ENCODE data around the gene OOSP2. TPM values are rescaled to one million over a fixed set of nuclear protein-coding genes. Genes with fewer than 3 reads are reported as not detected.

Gene OOSP2, protein sequence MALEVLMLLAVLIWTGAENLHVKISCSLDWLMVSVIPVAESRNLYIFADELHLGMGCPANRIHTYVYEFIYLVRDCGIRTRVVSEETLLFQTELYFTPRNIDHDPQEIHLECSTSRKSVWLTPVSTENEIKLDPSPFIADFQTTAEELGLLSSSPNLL
- total RNA-seq: not detected

DNA sequence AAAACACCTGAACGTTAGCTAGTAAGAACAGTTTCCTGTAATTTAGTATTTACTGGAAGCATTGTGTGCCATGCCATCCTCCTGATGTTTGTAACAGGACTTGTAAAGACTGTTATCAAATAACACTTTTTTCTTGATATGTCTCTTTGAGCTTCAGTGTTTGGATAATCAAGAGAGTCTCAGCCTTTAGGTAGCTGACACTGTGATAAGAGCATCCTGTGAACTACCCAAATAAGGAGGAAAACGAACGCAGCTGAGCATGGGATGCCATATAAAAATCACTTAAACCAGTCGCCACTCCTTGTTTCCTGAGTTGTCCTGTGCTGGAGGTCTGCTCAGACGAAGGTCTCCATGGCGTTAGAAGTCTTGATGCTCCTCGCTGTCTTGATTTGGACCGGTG lies at the start of gene OOSP2:
Gene OOSP2 (plus strand): TSS at position 301 of the 400 bp plus-strand sequence. CDS start 51 bp downstream, at position 352.

DNA sequence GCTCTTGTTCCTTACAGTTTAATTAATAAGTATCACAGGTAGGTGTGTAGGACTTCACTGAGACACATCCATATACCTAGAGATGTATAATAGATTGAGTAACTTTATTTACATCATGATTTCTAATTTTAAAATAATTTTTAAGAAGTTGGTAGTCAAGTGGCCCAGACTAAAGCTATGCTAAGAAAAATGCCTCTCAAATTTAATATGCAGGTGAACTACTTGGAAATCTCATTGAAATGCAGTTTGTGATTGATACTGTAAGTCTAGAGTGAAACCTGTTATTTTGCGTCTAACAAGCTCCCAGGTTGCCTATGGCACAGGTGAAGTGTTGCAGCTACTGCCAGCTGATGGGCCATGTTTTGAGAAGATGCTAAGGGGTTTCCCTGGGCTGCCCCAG lies 23.3 kb upstream of the OOSP2 start, which contains the start of gene OOSP4B:
Gene OOSP4B (plus strand): TSS at position 301 of the 400 bp plus-strand sequence.

DNA sequence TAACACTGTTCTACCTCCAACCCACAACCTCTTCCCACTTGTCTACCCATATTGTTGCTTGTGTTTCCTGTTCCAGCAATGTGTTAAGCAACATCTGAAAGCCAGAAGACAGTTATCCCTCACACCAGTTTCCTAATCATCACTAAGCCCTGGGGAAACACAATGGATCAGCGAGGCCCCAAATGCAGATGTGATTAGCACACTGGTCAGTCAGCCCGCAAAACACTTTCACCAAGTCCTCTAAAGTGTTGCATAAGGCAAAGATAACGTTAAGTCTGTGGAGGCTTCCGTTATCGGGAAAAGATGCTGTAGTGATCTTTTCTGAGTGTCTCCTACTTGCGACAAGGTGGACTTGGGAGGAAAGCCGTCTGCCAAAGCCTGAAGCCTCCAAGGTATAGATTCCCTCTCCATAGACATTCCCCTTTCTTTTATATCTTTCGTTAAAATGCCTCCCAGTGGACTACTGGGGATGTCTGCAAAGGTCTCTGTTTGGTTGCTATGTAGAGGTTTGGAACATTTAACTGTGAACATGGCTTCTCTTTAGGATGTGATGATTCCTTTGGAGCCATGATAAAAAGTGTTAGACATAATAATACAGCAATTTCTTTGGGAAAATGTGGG lies 16.2 kb downstream of the OOSP2 start, which contains the start of gene MS4A3:
Gene MS4A3 (plus strand): TSS at position 317 of the 621 bp plus-strand sequence. CDS start 4,496 bp downstream, outside the sequence.

DNA sequence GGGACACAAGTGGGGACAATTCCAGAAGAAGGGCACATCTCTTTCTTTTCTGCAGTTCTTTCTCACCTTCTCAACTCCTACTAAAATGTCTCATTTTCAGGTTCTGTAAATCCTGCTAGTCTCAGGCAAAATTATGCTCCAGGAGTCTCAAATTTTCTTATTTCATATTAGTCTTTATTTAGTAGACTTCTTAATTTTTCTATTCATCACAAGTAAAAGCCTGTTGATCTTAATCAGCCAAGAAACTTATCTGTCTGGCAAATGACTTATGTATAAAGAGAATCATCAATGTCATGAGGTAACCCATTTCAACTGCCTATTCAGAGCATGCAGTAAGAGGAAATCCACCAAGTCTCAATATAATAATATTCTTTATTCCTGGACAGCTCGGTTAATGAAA lies 48.2 kb downstream of the OOSP2 start, which contains the start of gene MS4A2:
Gene MS4A2 (plus strand): TSS at position 301 of the 400 bp plus-strand sequence. CDS start 102 bp downstream, outside the sequence.

Other genes with a start within 250 kb of the OOSP2 start
- 36.0 TPM for gene MRPL16, start 229.6 kb upstream of the OOSP2 start, total RNA-seq
- gene CBLIF, start 194.9 kb upstream of the OOSP2 start, total RNA-seq: 0.53 TPM
- gene TCN1, start 173.9 kb upstream of the OOSP2 start, total RNA-seq: 1.4 TPM
- not detected for gene OOSP3, start 161.6 kb upstream of the OOSP2 start, total RNA-seq
- gene OOSP1, start 102.0 kb upstream of the OOSP2 start, total RNA-seq: not detected
- gene OOSP4A, start 76.4 kb upstream of the OOSP2 start, total RNA-seq: not detected
- not detected for gene OOSP4B, start 23.2 kb upstream of the OOSP2 start, total RNA-seq
- gene MS4A3, start 16.3 kb downstream of the OOSP2 start, total RNA-seq: 8.8 TPM
- 0.47 TPM for gene MS4A2, start 48.3 kb downstream of the OOSP2 start, total RNA-seq
- 50.2 TPM for gene MS4A6A, start 142.7 kb downstream of the OOSP2 start, total RNA-seq
- gene MS4A4E, start 202.7 kb downstream of the OOSP2 start, total RNA-seq: 1.3 TPM
- gene MS4A4A, start 240.3 kb downstream of the OOSP2 start, total RNA-seq: 7.9 TPM